HG03095 (cell line): Measurements from ENCODE around the gene ATXN10.
"Not testable (repeated sequence)": the region's sequence is repeated elsewhere in the genome, so short reads cannot be mapped to it uniquely, and the experiment has no call there.

Experiments used
- ATAC-seq: cut with Tn5 transposase; IDR thresholded peaks from one replicate; pipeline ENCODE4 v1.9.1; 2021; ENCODE audit warnings: moderate library complexity; ENCODE audit not compliant: unreplicated experiment

The ATXN10 gene

DNA sequence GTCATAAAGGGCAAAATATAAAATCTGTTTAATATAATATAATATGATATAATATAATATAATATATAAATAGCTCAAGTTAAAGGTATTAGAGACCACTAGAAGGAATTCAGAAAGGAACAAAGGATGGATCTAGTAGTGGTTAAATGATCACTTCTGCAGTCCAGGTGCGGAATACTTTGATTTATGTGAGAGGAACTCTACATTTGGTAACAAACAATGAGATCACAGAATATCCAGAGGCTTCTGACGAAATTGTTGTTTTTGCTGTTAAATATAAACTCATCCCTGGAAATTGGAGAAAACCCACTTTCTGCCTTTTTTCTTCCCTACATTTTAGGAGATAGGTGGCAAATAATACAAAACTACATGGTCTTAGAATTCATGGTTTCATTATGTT, 36.0 kb downstream of the ATXN10 start:
- no peak for ATAC-seq

GRCh38 chr22:45708145-45708544, 36.5 kb downstream of the ATXN10 start:
- ATAC-seq, result no peak

DNA sequence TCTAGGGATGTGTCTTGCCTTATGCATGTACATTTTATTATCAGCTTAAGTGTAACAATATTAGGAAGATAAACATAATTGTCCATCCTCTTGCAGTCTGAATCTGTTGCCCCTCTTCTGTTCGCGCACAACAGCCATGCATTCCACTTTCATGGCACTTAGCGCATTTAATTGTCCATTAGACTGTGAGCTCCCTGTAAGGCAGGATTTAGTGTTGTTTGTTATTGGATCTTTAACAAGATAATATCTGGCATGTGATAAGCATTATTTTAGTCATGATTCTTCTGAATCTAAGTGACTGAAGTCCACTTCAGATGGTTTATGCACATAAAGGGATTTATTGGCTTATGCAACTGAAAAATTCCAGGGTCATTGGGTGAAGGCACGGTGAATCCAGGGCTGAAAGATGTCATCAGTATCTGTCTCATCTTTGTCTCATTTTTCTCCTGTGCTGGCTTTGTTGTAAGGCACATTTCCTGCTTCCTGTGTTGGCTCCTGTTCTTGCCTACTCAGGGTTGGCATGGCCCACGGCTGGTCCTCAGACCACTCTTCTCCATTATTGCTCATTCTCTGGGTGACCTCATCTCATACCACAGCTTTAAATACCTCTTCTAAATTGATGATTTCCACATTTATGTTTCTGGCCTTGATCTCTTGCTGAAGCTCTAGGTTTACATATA, 37.6 kb downstream of the ATXN10 start:
- no peak for ATAC-seq

DNA sequence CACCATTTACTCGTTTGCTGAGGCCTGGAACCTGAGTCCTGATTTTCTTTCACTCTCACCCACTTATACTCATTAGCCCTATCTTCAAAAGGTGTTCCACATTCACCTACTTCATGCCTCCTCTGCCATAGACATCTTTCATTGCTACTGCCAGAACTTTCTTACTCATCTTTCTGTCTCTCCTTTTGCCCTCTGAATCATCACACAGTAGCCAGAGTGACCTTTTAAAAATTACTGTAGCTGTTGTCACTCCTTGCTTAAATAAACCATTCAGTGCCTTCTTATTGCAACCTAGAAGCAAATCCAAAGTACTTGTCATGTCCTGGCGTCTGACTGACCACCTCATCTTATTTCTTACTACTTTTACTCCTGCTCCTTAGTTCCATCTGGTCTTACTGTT, 38.2 kb downstream of the ATXN10 start:
- ATAC-seq, result no peak

DNA sequence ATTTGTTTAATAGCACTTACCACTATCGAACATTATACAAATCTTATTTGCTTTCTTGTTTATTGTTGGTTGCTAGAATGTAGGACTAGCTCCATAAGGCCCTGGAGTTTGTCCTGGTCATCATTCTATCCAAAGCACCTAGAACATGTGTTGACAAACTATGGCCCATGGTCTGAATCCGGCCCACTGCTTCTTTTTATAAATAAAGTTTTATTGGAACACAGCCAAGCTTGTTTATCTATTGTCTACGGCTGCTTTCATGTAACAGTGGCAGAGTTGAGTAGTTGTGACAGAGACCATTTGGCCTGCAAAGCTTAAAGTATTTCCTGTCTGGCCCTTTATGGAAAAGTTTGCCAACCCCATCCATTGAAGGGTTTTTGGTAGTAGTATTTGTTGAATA, 38.8 kb downstream of the ATXN10 start:
- no peak for ATAC-seq

- not testable (repeated sequence) for ATAC-seq
These were observed 42.8 kb downstream of the ATXN10 start for GRCh38 chr22:45714390-45714789.

GRCh38 chr22:45717789-45718188, 46.2 kb downstream of the ATXN10 start:
- ATAC-seq, result no peak

GRCh38 chr22:45718391-45718790, 46.8 kb downstream of the ATXN10 start:
- no peak for ATAC-seq

DNA sequence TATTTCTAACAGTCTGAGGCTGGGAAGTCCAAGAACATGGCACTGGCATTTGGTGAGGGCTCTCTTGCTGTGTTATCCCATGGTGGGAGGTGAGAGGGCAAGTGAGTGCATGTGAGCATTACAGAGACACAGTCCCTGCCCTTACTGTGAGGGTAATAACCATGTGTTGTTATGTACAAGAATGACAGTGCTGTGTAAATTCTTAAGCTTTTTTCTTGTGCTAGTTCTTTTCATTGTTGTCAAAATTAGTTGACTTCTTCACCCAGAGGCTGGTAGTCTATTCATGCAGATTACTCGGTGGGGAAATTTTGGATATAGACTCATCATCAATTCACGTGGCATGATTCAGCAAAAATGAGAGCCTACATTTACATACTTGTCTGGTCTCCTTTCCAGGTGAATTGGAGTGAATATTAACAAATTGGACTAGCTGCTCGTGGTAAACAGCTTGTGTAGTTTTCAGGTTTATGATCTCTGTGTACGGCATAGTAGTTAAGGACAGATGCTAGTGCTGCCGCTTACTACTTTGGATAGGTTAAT, 49.3 kb downstream of the ATXN10 start:
- ATAC-seq, result no peak

GRCh38 chr22:45722006-45722405, 50.4 kb downstream of the ATXN10 start:
- no peak for ATAC-seq

GRCh38 chr22:45726081-45726480, 54.4 kb downstream of the ATXN10 start:
- no peak for ATAC-seq

DNA sequence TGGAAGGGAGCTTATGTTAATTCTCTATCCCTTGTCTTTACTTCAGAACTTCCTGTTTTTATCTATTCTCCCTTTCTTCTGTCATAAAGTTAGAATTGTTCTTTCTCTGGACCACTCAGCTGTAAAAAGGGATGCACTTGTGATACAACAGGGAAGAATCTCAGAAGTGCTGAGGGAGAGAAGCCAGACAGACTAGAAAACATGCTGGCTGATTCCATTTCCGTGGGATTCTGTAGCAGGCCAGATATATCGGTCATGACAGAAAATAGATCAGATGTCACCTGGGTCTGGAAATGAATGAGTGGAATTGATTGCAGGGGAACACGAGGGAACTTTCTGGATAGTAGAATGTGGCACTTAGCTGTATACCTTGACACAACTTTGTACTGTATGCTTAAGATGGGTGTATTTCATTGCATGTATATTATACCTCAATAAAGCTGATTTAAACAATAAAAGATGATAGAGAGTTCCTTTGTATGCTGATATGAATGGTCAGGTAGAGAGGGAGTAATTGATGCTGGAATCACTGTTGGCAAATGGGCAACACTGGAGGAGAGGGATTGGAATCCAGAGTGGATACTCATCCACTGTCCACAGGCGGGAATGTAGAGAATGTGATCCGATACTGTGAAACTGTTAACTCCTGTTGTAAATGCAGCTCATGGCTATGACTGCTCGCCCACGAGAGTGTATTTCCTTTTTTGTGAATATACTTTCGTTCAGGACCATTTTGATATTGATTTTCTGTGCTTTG, 59.6 kb downstream of the ATXN10 start:
- ATAC-seq, result no peak

- ATAC-seq, result no peak
These were observed 60.3 kb downstream of the ATXN10 start for GRCh38 chr22:45731798-45732495.

DNA sequence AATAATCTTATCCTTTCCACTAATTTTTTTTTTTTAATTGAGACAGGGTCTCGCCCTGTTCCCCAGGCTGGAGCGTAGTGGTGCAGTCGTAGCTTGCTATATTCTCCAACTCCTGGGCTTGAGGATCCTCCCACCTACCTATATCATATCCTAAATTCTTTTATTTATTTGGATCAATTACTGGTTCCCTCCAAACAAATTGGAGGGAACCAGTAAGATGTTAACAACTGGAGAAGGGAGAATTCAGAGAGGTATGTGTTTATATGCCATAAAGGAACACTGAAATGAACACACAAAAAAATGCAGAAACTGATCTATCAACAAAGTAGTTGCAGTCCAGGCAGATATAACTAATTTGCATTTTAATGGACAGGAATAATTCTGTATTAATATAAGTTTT, 63.6 kb downstream of the ATXN10 start:
- ATAC-seq, result no peak

DNA sequence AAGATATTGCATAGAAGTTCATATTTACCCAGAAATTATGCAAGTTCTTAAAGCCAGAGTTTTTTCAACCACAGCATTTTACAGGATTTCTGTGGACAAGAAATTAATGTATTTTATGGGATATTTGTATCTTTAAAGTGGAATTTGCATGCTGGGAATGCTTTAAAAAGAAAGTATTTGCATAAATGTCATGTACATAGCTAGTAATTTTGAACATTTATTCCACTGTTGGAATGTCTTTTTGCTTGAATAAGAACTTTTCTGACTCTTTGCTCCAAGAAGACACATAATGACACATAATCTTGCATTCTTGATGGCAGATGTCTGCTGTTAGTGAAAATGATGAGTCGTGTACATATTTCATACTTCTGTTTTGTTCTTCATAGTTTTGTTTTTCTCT, 66.6 kb downstream of the ATXN10 start:
- no peak for ATAC-seq

DNA sequence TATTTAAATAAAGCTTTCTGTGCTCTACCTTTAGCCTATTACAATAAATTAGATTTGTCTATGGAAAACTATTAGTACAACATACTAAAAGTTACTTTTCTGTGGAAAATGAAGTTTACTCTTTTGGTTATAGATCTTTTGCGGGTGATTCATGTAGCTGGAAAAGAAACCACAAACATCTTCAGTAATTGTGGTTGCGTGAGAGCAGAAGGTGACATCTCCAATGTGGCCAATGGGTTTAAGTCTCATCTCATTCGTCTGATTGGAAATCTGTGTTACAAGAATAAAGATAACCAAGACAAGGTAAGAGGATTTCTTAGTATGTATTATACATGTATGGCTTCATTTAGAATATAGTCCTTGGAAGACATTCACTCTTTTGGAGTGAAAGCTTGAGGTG, 68.6 kb downstream of the ATXN10 start:
- no peak for ATAC-seq

DNA sequence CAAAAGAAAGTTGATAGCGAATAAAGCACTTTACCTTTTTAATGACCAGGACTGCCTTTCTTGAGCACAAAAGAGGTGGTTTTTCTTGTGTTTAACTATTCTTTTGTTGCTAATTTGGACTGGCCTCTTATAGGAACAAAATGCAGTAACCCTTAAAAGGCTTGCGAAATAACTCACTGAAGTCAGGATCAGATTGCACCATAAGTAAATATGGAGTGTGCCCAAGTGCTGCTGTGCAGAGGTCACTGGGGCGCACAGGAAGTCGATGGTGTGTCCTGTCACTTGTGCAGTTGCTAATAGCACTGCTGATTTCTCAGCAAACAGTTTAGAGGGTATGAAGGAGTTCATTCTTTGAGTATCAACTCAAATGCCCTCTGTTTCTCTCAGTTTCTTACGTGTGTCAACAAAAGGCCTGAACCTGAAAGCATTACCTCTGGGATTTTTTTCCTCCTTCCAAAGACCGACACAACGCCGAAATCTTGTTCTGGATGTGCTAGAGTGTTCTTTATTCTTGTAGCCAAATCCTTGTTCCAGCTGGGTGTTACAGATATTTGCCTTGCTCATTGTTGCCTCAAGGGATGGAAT, 71.3 kb downstream of the ATXN10 start:
- ATAC-seq, result no peak

- no peak for ATAC-seq
These were observed 72.1 kb downstream of the ATXN10 start for GRCh38 chr22:45743687-45744086.

- ATAC-seq, result no peak
These were observed 72.8 kb downstream of the ATXN10 start for GRCh38 chr22:45744442-45744841.

DNA sequence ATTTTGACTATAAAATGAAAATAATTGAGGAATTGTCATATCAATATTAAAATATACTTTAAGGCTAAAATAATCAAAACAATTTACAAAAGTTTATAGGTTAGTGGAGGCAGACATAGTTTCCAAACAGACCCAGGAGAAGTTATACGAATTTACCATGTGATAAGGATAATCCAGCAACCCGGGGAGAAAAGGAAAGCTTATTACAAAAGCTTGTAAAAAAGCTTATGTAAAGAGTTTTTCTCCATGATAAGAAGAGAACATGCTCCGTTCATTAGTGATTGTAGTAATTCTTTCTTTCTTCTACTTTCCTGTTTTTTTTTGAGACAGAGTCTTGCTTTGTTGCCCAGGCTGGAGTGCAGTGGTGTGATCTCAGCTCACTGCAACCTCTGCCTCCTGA, 79.0 kb downstream of the ATXN10 start:
- ATAC-seq, result no peak

GRCh38 chr22:45752036-45752435, 80.4 kb downstream of the ATXN10 start:
- no peak for ATAC-seq
